ENCODE data around the gene SRRM1. TPM values are rescaled to one million over a fixed set of nuclear protein-coding genes. Genes with fewer than 3 reads are reported as not detected.

Gene SRRM1
- total RNA-seq, 4 donors from 2014 or later = 61.6 to 87.6 (median 63.6) TPM

GRCh38 chr1:24707687-24708086, 64.6 kb downstream of the SRRM1 start:
- H3K36me3 ChIP-seq = no peaks in the 10 kb centered on the region
- no peak for DNase-seq (ENCODE audit: extremely low spot score)
- peaks cover 14 to 19% (median 18%) of the 10 kb centered on the region in 4 donors for H3K4me1 ChIP-seq
- H3K4me3 ChIP-seq = no peak overlapping the region
- H3K27ac ChIP-seq (replicated peaks in 1 of 4) = no peak overlapping the region
- intact Hi-C loops (cut with DNase I) = no loop called here
- WGBS = 80% methylated on average over 4 of the region's 4 CpGs
- no peaks in the 10 kb centered on the region for H3K9me3 ChIP-seq
- no peak for TF ChIP-seq POLR2AphosphoS5 (IDR thresholded peaks at IDR 0.05)
- no peak for TF ChIP-seq EP300 (IDR thresholded peaks at IDR 0.05)
- TF ChIP-seq POLR2A (IDR thresholded peaks at IDR 0.05; ENCODE audit: low read depth) = no peak
- TF ChIP-seq CTCF (IDR thresholded peaks at IDR 0.05) = no peak
- H3K27me3 ChIP-seq = no peaks in the 10 kb centered on the region

GRCh38 chr1:24708938-24709337, 65.8 kb downstream of the SRRM1 start:
- DNase-seq (ENCODE audit: extremely low spot score) = no peak
- Histone ChIP-seq H3K36me3 (no peaks in the 10 kb centered on the region), H3K4me1 (peaks cover 14 to 19% (median 18%) of the 10 kb centered on the region in 4 donors), H3K4me3 (no peak overlapping the region), H3K27me3 (no peaks in the 10 kb centered on the region), H3K27ac (replicated peaks in 1 of 4) (no peak overlapping the region), H3K9me3 (no peaks in the 10 kb centered on the region)
- intact Hi-C loops (cut with DNase I) = no loop called here
- TF ChIP-seq EP300 (IDR thresholded peaks at IDR 0.05) (no peak), CTCF (IDR thresholded peaks at IDR 0.05) (no peak), POLR2AphosphoS5 (IDR thresholded peaks at IDR 0.05) (no peak), POLR2A (IDR thresholded peaks at IDR 0.05; ENCODE audit: low read depth) (no peak)
- 92% methylated on average over 4 of the region's 4 CpGs for WGBS

GRCh38 chr1:24709791-24710441, 66.8 kb downstream of the SRRM1 start:
- no peaks in the 10 kb centered on the region for H3K9me3 ChIP-seq
- no peaks in the 10 kb centered on the region for H3K27me3 ChIP-seq
- TF ChIP-seq CTCF (IDR thresholded peaks at IDR 0.05) (no peak), EP300 (IDR thresholded peaks at IDR 0.05) (no peak), POLR2AphosphoS5 (IDR thresholded peaks at IDR 0.05) (no peak), POLR2A (IDR thresholded peaks at IDR 0.05; ENCODE audit: low read depth) (no peak)
- no peak overlapping the region for H3K27ac ChIP-seq (replicated peaks in 1 of 4)
- WGBS = 81% methylated on average over 5 of the region's 5 CpGs
- intact Hi-C loops (cut with DNase I) = no loop called here
- no peaks in the 10 kb centered on the region for H3K36me3 ChIP-seq
- no peak for DNase-seq (ENCODE audit: extremely low spot score)
- no peak overlapping the region for H3K4me3 ChIP-seq
- peaks cover 10 to 12% (median 11%) of the 10 kb centered on the region in 4 donors for H3K4me1 ChIP-seq

GRCh38 chr1:24711329-24711728, 68.2 kb downstream of the SRRM1 start:
- Histone ChIP-seq H3K27me3 (no peaks in the 10 kb centered on the region), H3K27ac (replicated peaks in 1 of 4) (no peak overlapping the region), H3K36me3 (no peaks in the 10 kb centered on the region), H3K4me1 (peaks cover 0 to 5% (median under 1%) of the 10 kb centered on the region in 4 donors), H3K4me3 (no peak overlapping the region), H3K9me3 (no peaks in the 10 kb centered on the region)
- no peak for DNase-seq (ENCODE audit: extremely low spot score)
- 99% methylated on average over 4 of the region's 4 CpGs for WGBS
- TF ChIP-seq POLR2AphosphoS5 (IDR thresholded peaks at IDR 0.05) (no peak), CTCF (IDR thresholded peaks at IDR 0.05) (no peak), EP300 (IDR thresholded peaks at IDR 0.05) (no peak), POLR2A (IDR thresholded peaks at IDR 0.05; ENCODE audit: low read depth) (no peak)
- intact Hi-C loops (cut with DNase I) = no loop called here

GRCh38 chr1:24713176-24713575, 70.1 kb downstream of the SRRM1 start:
- 100% methylated on average over 3 of the region's 4 CpGs for WGBS
- Histone ChIP-seq H3K27ac (replicated peaks in 1 of 4) (no peak overlapping the region), H3K27me3 (no peaks in the 10 kb centered on the region), H3K4me3 (no peak overlapping the region), H3K36me3 (no peaks in the 10 kb centered on the region), H3K9me3 (no peaks in the 10 kb centered on the region), H3K4me1 (peaks cover 5 to 9% (median 8%) of the 10 kb centered on the region in 4 donors)
- no peak for DNase-seq (ENCODE audit: extremely low spot score)
- intact Hi-C loops (cut with DNase I) = no loop called here
- TF ChIP-seq POLR2A (IDR thresholded peaks at IDR 0.05; ENCODE audit: low read depth) = no peak
- no peak for TF ChIP-seq CTCF (IDR thresholded peaks at IDR 0.05)
- no peak for TF ChIP-seq EP300 (IDR thresholded peaks at IDR 0.05)
- TF ChIP-seq POLR2AphosphoS5 (IDR thresholded peaks at IDR 0.05) = no peak

Data from esophagus muscularis mucosa (tissue), 4 donors.